Brain microvascular endothelial cell (primary cell): ENCODE measurements around the gene SAFB.
"Not testable (repeated sequence)": the region's sequence is repeated elsewhere in the genome, so short reads cannot be mapped to it uniquely, and the experiment has no call there.

Experiments
- DNase-seq: peaks from one replicate; pipeline ENCODE4 v3.0.0-alpha.2; 2020
- H3K27ac ChIP-seq: fragments of 250-450 bp; sonication (Bioruptor Pico); 2 replicates; pipeline ENCODE4 v1.5.1; 2020; ENCODE audit warnings: mild to moderate bottlenecking, moderate library complexity
- H3K27me3 ChIP-seq: fragments of 250-450 bp; sonication (Bioruptor Pico); replicated peaks from 2 replicates; pipeline ENCODE4 v1.5.1; 2020; ENCODE audit warnings: mild to moderate bottlenecking
- H3K36me3 ChIP-seq: fragments of 250-450 bp; sonication (Bioruptor Pico); replicated peaks from 2 replicates; pipeline ENCODE4 v1.5.1; 2020; ENCODE audit warnings: mild to moderate bottlenecking
- H3K4me3 ChIP-seq: 2 replicates; pipeline ENCODE4 v1.5.1; 2011; ENCODE audit warnings: low read depth, mild to moderate bottlenecking, control low read depth, low read length, moderate library complexity
- CTCF ChIP-seq: IDR thresholded peaks from 2 replicates; pipeline ENCODE4 v1.5.1; 2011; ENCODE audit warnings: low read depth, mild to moderate bottlenecking, moderate library complexity, low read length, control low read depth, inconsistent platforms; ENCODE audit errors: missing control alignments
- in situ Hi-C: cut with HindIII; loops from 2 replicates; pipeline ENCODE4 v1.10.0; 2017; ENCODE audit warnings: low sequenced_read_pairs, low pct_ligation_motif_present

The SAFB gene

GRCh38 chr19:5600797-5601196, 22.1 kb upstream of the SAFB start:
- H3K36me3 ChIP-seq: peaks cover 86% of the 10 kb centered on the region
- DNase-seq: no peak
- no peak for TF ChIP-seq CTCF
- H3K27me3 ChIP-seq: no peaks in the 10 kb centered on the region
- H3K27ac ChIP-seq: no peak overlapping the region
- H3K4me3 ChIP-seq: no peak overlapping the region
- in situ Hi-C loops: no loop called here

- TF ChIP-seq CTCF: no peak
- Histone ChIP-seq H3K4me3 (no peak overlapping the region), H3K36me3 (peaks cover 86% of the 10 kb centered on the region), H3K27me3 (no peaks in the 10 kb centered on the region), H3K27ac (no peak overlapping the region)
- in situ Hi-C loops: no loop called here
- DNase-seq: no peak
Observed at GRCh38 chr19:5603626-5604025, 19.3 kb upstream of the SAFB start.

GRCh38 chr19:5605362-5605761, 17.5 kb upstream of the SAFB start:
- in situ Hi-C loops: no loop called here
- H3K36me3 ChIP-seq: peaks cover 82% of the 10 kb centered on the region
- no peak for DNase-seq
- TF ChIP-seq CTCF: no peak
- no peak overlapping the region for H3K4me3 ChIP-seq
- no peaks in the 10 kb centered on the region for H3K27me3 ChIP-seq
- H3K27ac ChIP-seq: no peak overlapping the region

GRCh38 chr19:5607318-5608275, 15.3 kb upstream of the SAFB start:
- no peak for DNase-seq
- in situ Hi-C loops: no loop called here
- H3K36me3 ChIP-seq: peaks cover 78% of the 10 kb centered on the region
- no peak for TF ChIP-seq CTCF
- no peak overlapping the region for H3K27ac ChIP-seq
- no peaks in the 10 kb centered on the region for H3K27me3 ChIP-seq
- no peak overlapping the region for H3K4me3 ChIP-seq

DNA sequence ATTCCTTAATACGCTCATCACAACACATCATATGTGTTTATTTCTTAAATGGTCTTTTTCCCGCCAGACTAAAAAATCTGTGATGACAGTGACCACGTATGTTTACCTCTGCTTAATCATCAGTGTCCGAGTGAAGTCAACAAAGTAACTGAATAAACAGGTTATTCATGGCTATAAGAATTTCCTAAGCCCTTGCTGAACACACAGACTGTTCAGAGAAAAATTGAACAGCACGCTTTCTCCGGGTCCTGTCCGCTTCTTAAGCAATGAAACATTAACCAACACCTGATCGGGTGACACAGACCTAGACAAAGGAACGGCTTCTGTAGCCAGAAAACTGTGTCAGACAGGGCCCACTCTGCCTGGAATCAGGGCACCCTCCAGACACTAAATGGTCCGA, 14.6 kb upstream of the SAFB start:
- Histone ChIP-seq H3K4me3 (no peak overlapping the region), H3K36me3 (peaks cover 77% of the 10 kb centered on the region), H3K27me3 (no peaks in the 10 kb centered on the region), H3K27ac (no peak overlapping the region)
- in situ Hi-C loops: no loop called here
- no peak for TF ChIP-seq CTCF
- DNase-seq: no peak

DNA sequence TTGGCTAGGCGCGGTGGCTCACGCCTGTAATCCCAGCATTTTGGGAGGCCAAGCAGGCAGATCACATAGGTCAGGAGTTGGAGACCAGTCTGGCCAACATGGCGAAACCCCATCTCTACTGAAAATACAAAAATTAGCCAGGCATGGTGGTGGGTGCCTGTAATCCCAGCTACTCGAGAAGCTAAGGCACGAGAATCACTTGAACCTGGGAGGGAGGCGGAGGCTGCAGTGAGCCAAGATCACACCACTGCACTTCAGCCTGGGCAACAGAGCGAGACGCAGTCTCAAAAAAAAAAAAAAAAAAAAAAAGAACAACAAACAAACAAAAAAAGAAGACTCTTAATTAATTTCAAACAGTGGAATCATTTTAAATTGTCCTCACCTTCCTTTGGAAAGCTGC, 14.1 kb upstream of the SAFB start:
- H3K27me3 ChIP-seq, DNase-seq, H3K27ac ChIP-seq, H3K4me3 ChIP-seq, in situ Hi-C loops: not testable (repeated sequence)
- H3K36me3 ChIP-seq: peaks cover 77% of the 10 kb centered on the region
